ENCODE data around the gene CALN1.

Gene CALN1

GRCh38 chr7:72278550-72278949 lies 133.6 kb downstream of the CALN1 start:
- DNase-seq (ENCODE audit: low read depth, low spot score), result no peak
- no peak overlapping the region for H3K27ac ChIP-seq

GRCh38 chr7:72275382-72276070 lies 136.6 kb downstream of the CALN1 start:
- no peak overlapping the region for H3K27ac ChIP-seq
- DNase-seq (ENCODE audit: low read depth, low spot score), result no peak

- H3K27ac ChIP-seq, result no peak overlapping the region
- DNase-seq (ENCODE audit: low read depth, low spot score), result no peak
These were observed 139.7 kb downstream of the CALN1 start for GRCh38 chr7:72272479-72272878.

GRCh38 chr7:72268796-72269195 lies 143.3 kb downstream of the CALN1 start:
- no peak overlapping the region for H3K27ac ChIP-seq
- no peak for DNase-seq (ENCODE audit: low read depth, low spot score)

- no peak for DNase-seq (ENCODE audit: low read depth, low spot score)
- no peak overlapping the region for H3K27ac ChIP-seq
These were observed 144.0 kb downstream of the CALN1 start for GRCh38 chr7:72268090-72268489.

GRCh38 chr7:72267291-72267800 lies 144.8 kb downstream of the CALN1 start:
- no peak for DNase-seq (ENCODE audit: low read depth, low spot score)
- no peak overlapping the region for H3K27ac ChIP-seq

GRCh38 chr7:72266771-72267170 lies 145.4 kb downstream of the CALN1 start:
- DNase-seq (ENCODE audit: low read depth, low spot score), result no peak
- H3K27ac ChIP-seq, result no peak overlapping the region

GRCh38 chr7:72265071-72265904 lies 146.8 kb downstream of the CALN1 start:
- no peak overlapping the region for H3K27ac ChIP-seq
- DNase-seq (ENCODE audit: low read depth, low spot score), result no peak

GRCh38 chr7:72260406-72260805 lies 151.7 kb downstream of the CALN1 start:
- no peak overlapping the region for H3K27ac ChIP-seq
- DNase-seq (ENCODE audit: low read depth, low spot score), result no peak

GRCh38 chr7:72258074-72258473 lies 154.1 kb downstream of the CALN1 start:
- H3K27ac ChIP-seq, result no peak overlapping the region
- no peak for DNase-seq (ENCODE audit: low read depth, low spot score)

- no peak for DNase-seq (ENCODE audit: low read depth, low spot score)
- no peak overlapping the region for H3K27ac ChIP-seq
These were observed 157.7 kb downstream of the CALN1 start for GRCh38 chr7:72254455-72254854.

- H3K27ac ChIP-seq, result no peak overlapping the region
- DNase-seq (ENCODE audit: low read depth, low spot score), result no peak
These were observed 163.0 kb downstream of the CALN1 start for GRCh38 chr7:72249106-72249505.

GRCh38 chr7:72244826-72245398 lies 167.2 kb downstream of the CALN1 start:
- H3K27ac ChIP-seq, result no peak overlapping the region
- no peak for DNase-seq (ENCODE audit: low read depth, low spot score)

GRCh38 chr7:72243329-72243728 lies 168.8 kb downstream of the CALN1 start:
- DNase-seq (ENCODE audit: low read depth, low spot score), result no peak
- H3K27ac ChIP-seq, result no peak overlapping the region

GRCh38 chr7:72235351-72235750 lies 176.8 kb downstream of the CALN1 start:
- H3K27ac ChIP-seq, result no peak overlapping the region
- DNase-seq (ENCODE audit: low read depth, low spot score), result no peak

GRCh38 chr7:72234086-72234485 lies 178.1 kb downstream of the CALN1 start:
- no peak for DNase-seq (ENCODE audit: low read depth, low spot score)
- no peak overlapping the region for H3K27ac ChIP-seq

- no peak for DNase-seq (ENCODE audit: low read depth, low spot score)
- no peak overlapping the region for H3K27ac ChIP-seq
These were observed 181.9 kb downstream of the CALN1 start for GRCh38 chr7:72230281-72230680.

- no peak overlapping the region for H3K27ac ChIP-seq
- DNase-seq (ENCODE audit: low read depth, low spot score), result no peak
These were observed 188.8 kb downstream of the CALN1 start for GRCh38 chr7:72223351-72223750.

- no peak for DNase-seq (ENCODE audit: low read depth, low spot score)
These were observed 190.0 kb downstream of the CALN1 start for GRCh38 chr7:72222136-72222535.

GRCh38 chr7:72219500-72219899 lies 192.6 kb downstream of the CALN1 start:
- H3K27ac ChIP-seq, result no peak overlapping the region
- DNase-seq (ENCODE audit: low read depth, low spot score), result no peak

More at GRCh38 chr7:72222136-72222535, 190.0 kb downstream of the CALN1 start:
- no peak overlapping the region for H3K27ac ChIP-seq

GRCh38 chr7:72217151-72217550 lies 195.0 kb downstream of the CALN1 start:
- no peak overlapping the region for H3K27ac ChIP-seq
- DNase-seq (ENCODE audit: low read depth, low spot score), result no peak

All from epithelial cell of prostate (primary cell).